Retinal pigment epithelial cell (primary cell): ENCODE measurements around the gene AIM2.
"Not testable (repeated sequence)": the region's sequence is repeated elsewhere in the genome, so short reads cannot be mapped to it uniquely, and the experiment has no call there.

Experiments used
- DNase-seq: peaks from one replicate; pipeline ENCODE4 v3.0.0-alpha.2; 2010; ENCODE audit warnings: low read depth
- H3K4me3 ChIP-seq: 2 replicates; pipeline ENCODE4 v1.5.1; 2011; ENCODE audit warnings: mild to moderate bottlenecking, low read length, control low read depth, moderate library complexity
- CTCF ChIP-seq: conservative IDR thresholded peaks from 2 replicates; pipeline ENCODE4 v1.5.1; 2011; ENCODE audit warnings: low read depth, low read length, control low read depth, inconsistent platforms

AIM2 gene

GRCh38 chr1:159065106-159065505 is 11.5 kb downstream of the AIM2 start:
- H3K4me3 ChIP-seq: no peak overlapping the region
- DNase-seq: no peak
- no peak for TF ChIP-seq CTCF

- no peak overlapping the region for H3K4me3 ChIP-seq
- no peak for DNase-seq
- TF ChIP-seq CTCF: no peak
These were observed 17.8 kb downstream of the AIM2 start for GRCh38 chr1:159058751-159059150.

- TF ChIP-seq CTCF: peak; percentile 8
- no peak for DNase-seq
- H3K4me3 ChIP-seq: no peak overlapping the region
These were observed 20.4 kb downstream of the AIM2 start for GRCh38 chr1:159056069-159056698.

- TF ChIP-seq CTCF: no peak
- no peak overlapping the region for H3K4me3 ChIP-seq
- no peak for DNase-seq
These were observed 21.4 kb downstream of the AIM2 start for GRCh38 chr1:159055181-159055641.

GRCh38 chr1:159054427-159054826 is 22.1 kb downstream of the AIM2 start:
- no peak for DNase-seq
- no peak overlapping the region for H3K4me3 ChIP-seq
- TF ChIP-seq CTCF: no peak

GRCh38 chr1:159051436-159051835 is 25.1 kb downstream of the AIM2 start:
- no peak for DNase-seq
- TF ChIP-seq CTCF: no peak
- H3K4me3 ChIP-seq: no peak overlapping the region

- not testable (repeated sequence) for DNase-seq, H3K4me3 ChIP-seq
These were observed 30.1 kb downstream of the AIM2 start for GRCh38 chr1:159046486-159046885.
